ENCODE measurements around the gene PLB1.

DNA sequence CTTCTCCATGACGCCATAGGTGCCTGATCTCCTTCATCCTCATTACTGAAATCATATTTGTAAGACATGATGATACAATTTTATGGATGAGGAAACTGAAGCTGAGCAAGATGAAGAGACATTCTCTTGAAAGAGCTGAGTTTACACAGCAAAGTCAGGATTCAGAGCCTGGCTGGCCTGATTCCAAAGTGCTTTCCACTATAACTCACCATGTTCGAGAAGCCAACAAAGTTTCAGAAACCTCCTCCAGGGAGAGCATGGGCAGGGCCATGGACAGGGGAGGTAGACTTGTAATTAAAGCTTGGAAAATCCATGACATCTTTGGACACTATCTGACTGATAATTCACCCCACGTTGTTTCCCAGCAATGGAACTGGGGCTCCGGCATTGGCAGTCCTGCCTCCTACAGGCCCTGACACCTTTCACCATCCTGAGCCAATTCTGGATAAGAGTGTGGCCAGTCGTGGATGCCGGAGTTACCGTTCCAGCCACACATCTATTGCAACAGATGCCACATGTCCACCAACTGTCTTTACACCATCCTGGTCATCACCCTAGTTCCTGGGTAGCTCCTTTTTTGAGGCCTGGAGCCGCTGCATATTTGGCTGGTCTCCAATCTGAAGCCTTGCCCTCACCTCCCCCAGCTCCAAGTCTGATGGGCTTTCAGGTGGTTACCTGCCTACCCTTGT, 170.8 kb downstream of the PLB1 start:
- TF ChIP-seq, protein P1, sequence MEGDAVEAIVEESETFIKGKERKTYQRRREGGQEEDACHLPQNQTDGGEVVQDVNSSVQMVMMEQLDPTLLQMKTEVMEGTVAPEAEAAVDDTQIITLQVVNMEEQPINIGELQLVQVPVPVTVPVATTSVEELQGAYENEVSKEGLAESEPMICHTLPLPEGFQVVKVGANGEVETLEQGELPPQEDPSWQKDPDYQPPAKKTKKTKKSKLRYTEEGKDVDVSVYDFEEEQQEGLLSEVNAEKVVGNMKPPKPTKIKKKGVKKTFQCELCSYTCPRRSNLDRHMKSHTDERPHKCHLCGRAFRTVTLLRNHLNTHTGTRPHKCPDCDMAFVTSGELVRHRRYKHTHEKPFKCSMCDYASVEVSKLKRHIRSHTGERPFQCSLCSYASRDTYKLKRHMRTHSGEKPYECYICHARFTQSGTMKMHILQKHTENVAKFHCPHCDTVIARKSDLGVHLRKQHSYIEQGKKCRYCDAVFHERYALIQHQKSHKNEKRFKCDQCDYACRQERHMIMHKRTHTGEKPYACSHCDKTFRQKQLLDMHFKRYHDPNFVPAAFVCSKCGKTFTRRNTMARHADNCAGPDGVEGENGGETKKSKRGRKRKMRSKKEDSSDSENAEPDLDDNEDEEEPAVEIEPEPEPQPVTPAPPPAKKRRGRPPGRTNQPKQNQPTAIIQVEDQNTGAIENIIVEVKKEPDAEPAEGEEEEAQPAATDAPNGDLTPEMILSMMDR (IDR thresholded peaks at IDR 0.05) = no peak
- TF ChIP-seq POLR2A (IDR thresholded peaks at IDR 0.05) = no peak

Measured in right lobe of liver (tissue), 4 donors.